ENCODE measurements around the gene MTHFD1. TPM values are rescaled to one million over a fixed set of nuclear protein-coding genes. Genes with fewer than 3 reads are reported as not detected.
A peak's percentile ranks its signal among the peaks of the same experiment; 100 is the strongest.

MTHFD1 gene
- total and polyA plus RNA-seq, 7 donors: 34.7 to 77.4 (median 57.4) TPM

GRCh38 chr14:64417771-64418125 lies 29.6 kb downstream of the MTHFD1 start:
- ATAC-seq (no peak), DNase-seq (no peak)
- 96 to 99% (median 97%) methylated on average over 7 of the region's 7 CpGs for WGBS, 3 donors
- no peak overlapping the region for H3K4me3 ChIP-seq
- intact Hi-C loops (cut with DNase I): no loop called here
- no peaks in the 10 kb centered on the region for H3K9me3 ChIP-seq
- peaks cover 5% of the 10 kb centered on the region for H3K4me1 ChIP-seq
- no peaks in the 10 kb centered on the region for H3K27me3 ChIP-seq (ENCODE audit: insufficient read depth in 3 of 3, low read length in 2 of 3)
- peaks cover 0 to 88% of the 10 kb centered on the region in 2 donors for H3K36me3 ChIP-seq (ENCODE audit: insufficient read depth in 1 of 2, low read depth in 1 of 2)
- TF ChIP-seq CTCF (IDR thresholded peaks at IDR 0.05): no peak
- no peak overlapping the region for H3K27ac ChIP-seq

- H3K27me3 ChIP-seq (ENCODE audit: insufficient read depth in 3 of 3, low read length in 2 of 3): no peaks in the 10 kb centered on the region
- TF ChIP-seq CTCF (IDR thresholded peaks at IDR 0.05): no peak
- ATAC-seq: no peak
- no peaks in the 10 kb centered on the region for H3K9me3 ChIP-seq
- H3K36me3 ChIP-seq (ENCODE audit: insufficient read depth in 1 of 2, low read depth in 1 of 2): peaks cover 0 to 78% of the 10 kb centered on the region in 2 donors
- DNase-seq: no peak
- 68 to 82% (median 72%) methylated on average over 7 of the region's 7 CpGs for WGBS, 3 donors
- intact Hi-C loops (cut with DNase I): no loop called here
- no peak overlapping the region for H3K4me3 ChIP-seq
- no peak overlapping the region for H3K27ac ChIP-seq
- peaks cover 5% of the 10 kb centered on the region for H3K4me1 ChIP-seq
These were observed 30.9 kb downstream of the MTHFD1 start for GRCh38 chr14:64419003-64419402.

GRCh38 chr14:64421166-64421565 lies 33.0 kb downstream of the MTHFD1 start:
- TF ChIP-seq CTCF (IDR thresholded peaks at IDR 0.05): no peak

GRCh38 chr14:64422005-64422404 lies 33.9 kb downstream of the MTHFD1 start:
- 94 to 100% (median 95%) methylated on average over 1 of the region's 1 CpG for WGBS, 3 donors
- Histone ChIP-seq H3K36me3 (ENCODE audit: insufficient read depth in 1 of 2, low read depth in 1 of 2) (peaks cover 3 to 83% of the 10 kb centered on the region in 2 donors), H3K4me1 (peaks cover 5% of the 10 kb centered on the region), H3K27ac (no peak overlapping the region), H3K4me3 (no peak overlapping the region), H3K9me3 (no peaks in the 10 kb centered on the region), H3K27me3 (ENCODE audit: insufficient read depth in 3 of 3, low read length in 2 of 3) (no peaks in the 10 kb centered on the region)
- no peak for DNase-seq
- intact Hi-C loops (cut with DNase I): no loop called here
- ATAC-seq: no peak
- TF ChIP-seq CTCF (IDR thresholded peaks at IDR 0.05): no peak

More at GRCh38 chr14:64421166-64421565, 33.0 kb downstream of the MTHFD1 start:
- peak overlapping the region; percentile 60 for H3K27ac ChIP-seq
- H3K4me3 ChIP-seq: no peak overlapping the region
- DNase-seq (peak; percentile 33 to 62), ATAC-seq (peak; percentile 87 to 94 (median 92))
- H3K4me1 ChIP-seq: peaks cover 5% of the 10 kb centered on the region
- no peaks in the 10 kb centered on the region for H3K27me3 ChIP-seq (ENCODE audit: insufficient read depth in 3 of 3, low read length in 2 of 3)
- peaks cover 3 to 83% of the 10 kb centered on the region in 2 donors for H3K36me3 ChIP-seq (ENCODE audit: insufficient read depth in 1 of 2, low read depth in 1 of 2)
- WGBS, 3 donors: 27 to 39% (median 34%) methylated on average over 8 of the region's 8 CpGs
- intact Hi-C loops (cut with DNase I): no loop called here
- no peaks in the 10 kb centered on the region for H3K9me3 ChIP-seq

GRCh38 chr14:64422756-64423155 lies 34.6 kb downstream of the MTHFD1 start:
- Histone ChIP-seq H3K9me3 (no peaks in the 10 kb centered on the region), H3K27ac (no peak overlapping the region), H3K27me3 (ENCODE audit: insufficient read depth in 3 of 3, low read length in 2 of 3) (no peaks in the 10 kb centered on the region), H3K36me3 (ENCODE audit: insufficient read depth in 1 of 2, low read depth in 1 of 2) (peaks cover 3 to 83% of the 10 kb centered on the region in 2 donors), H3K4me1 (peaks cover 5% of the 10 kb centered on the region), H3K4me3 (no peak overlapping the region)
- no peak for TF ChIP-seq CTCF (IDR thresholded peaks at IDR 0.05)
- DNase-seq (no peak), ATAC-seq (no peak)
- 85 to 95% (median 90%) methylated on average over 7 of the region's 7 CpGs for WGBS, 3 donors
- intact Hi-C loops (cut with DNase I): no loop called here

Measured in psoas muscle (tissue), 8 donors.